Measurements from ENCODE around the gene MMP2. TPM values are rescaled to one million over a fixed set of nuclear protein-coding genes. Genes with fewer than 3 reads are reported as not detected.

MMP2 gene
- total RNA-seq, 1 experiment from 2014 or later = 0.51 TPM

- no peak for DNase-seq (ENCODE audit: low read depth)
Measured at GRCh38 chr16:55489119-55489955, 10.3 kb downstream of the MMP2 start.

GRCh38 chr16:55489956-55490265, 10.9 kb downstream of the MMP2 start:
- in situ Hi-C loops (cut with HindIII; ENCODE audit: low pct_unique_long_range_greater_than_20kb, low sequenced_read_pairs) = no loop called here
- DNase-seq (ENCODE audit: low read depth) = no peak

More at GRCh38 chr16:55489119-55489955, 10.3 kb downstream of the MMP2 start:
- in situ Hi-C loops (cut with HindIII; ENCODE audit: low pct_unique_long_range_greater_than_20kb, low sequenced_read_pairs) = no loop called here

GRCh38 chr16:55490301-55490700, 11.3 kb downstream of the MMP2 start:
- in situ Hi-C loops (cut with HindIII; ENCODE audit: low pct_unique_long_range_greater_than_20kb, low sequenced_read_pairs) = no loop called here

GRCh38 chr16:55491691-55492090, 12.7 kb downstream of the MMP2 start:
- no peak for DNase-seq (ENCODE audit: low read depth)
- in situ Hi-C loops (cut with HindIII; ENCODE audit: low pct_unique_long_range_greater_than_20kb, low sequenced_read_pairs) = no loop called here

More at GRCh38 chr16:55490301-55490700, 11.3 kb downstream of the MMP2 start:
- DNase-seq (ENCODE audit: low read depth) = no peak

GRCh38 chr16:55492756-55493380, 13.9 kb downstream of the MMP2 start:
- no peak for DNase-seq (ENCODE audit: low read depth)
- in situ Hi-C loops (cut with HindIII; ENCODE audit: low pct_unique_long_range_greater_than_20kb, low sequenced_read_pairs) = no loop called here

GRCh38 chr16:55494994-55495421, 16.0 kb downstream of the MMP2 start:
- DNase-seq (ENCODE audit: low read depth) = no peak
- in situ Hi-C loops (cut with HindIII; ENCODE audit: low pct_unique_long_range_greater_than_20kb, low sequenced_read_pairs) = no loop called here

- in situ Hi-C loops (cut with HindIII; ENCODE audit: low pct_unique_long_range_greater_than_20kb, low sequenced_read_pairs) = no loop called here
- DNase-seq (ENCODE audit: low read depth) = no peak
Measured at GRCh38 chr16:55495616-55496289, 16.8 kb downstream of the MMP2 start.

- in situ Hi-C loops (cut with HindIII; ENCODE audit: low pct_unique_long_range_greater_than_20kb, low sequenced_read_pairs) = no loop called here
- no peak for DNase-seq (ENCODE audit: low read depth)
Measured at GRCh38 chr16:55496509-55497145, 17.6 kb downstream of the MMP2 start.

GRCh38 chr16:55497558-55497957, 18.6 kb downstream of the MMP2 start:
- no peak for DNase-seq (ENCODE audit: low read depth)
- in situ Hi-C loops (cut with HindIII; ENCODE audit: low pct_unique_long_range_greater_than_20kb, low sequenced_read_pairs) = no loop called here

- DNase-seq (ENCODE audit: low read depth) = no peak
- in situ Hi-C loops (cut with HindIII; ENCODE audit: low pct_unique_long_range_greater_than_20kb, low sequenced_read_pairs) = no loop called here
Measured at GRCh38 chr16:55498101-55498500, 19.1 kb downstream of the MMP2 start.

GRCh38 chr16:55499281-55499680, 20.3 kb downstream of the MMP2 start:
- no peak for DNase-seq (ENCODE audit: low read depth)
- in situ Hi-C loops (cut with HindIII; ENCODE audit: low pct_unique_long_range_greater_than_20kb, low sequenced_read_pairs) = no loop called here

- DNase-seq (ENCODE audit: low read depth) = peak; percentile 74
- in situ Hi-C loops (cut with HindIII; ENCODE audit: low pct_unique_long_range_greater_than_20kb, low sequenced_read_pairs) = no loop called here
Measured at GRCh38 chr16:55499951-55500529, 21.0 kb downstream of the MMP2 start.

- in situ Hi-C loops (cut with HindIII; ENCODE audit: low pct_unique_long_range_greater_than_20kb, low sequenced_read_pairs) = no loop called here
- peak; percentile 24 for DNase-seq (ENCODE audit: low read depth)
Measured at GRCh38 chr16:55500530-55501011, 21.6 kb downstream of the MMP2 start.

- no peak for DNase-seq (ENCODE audit: low read depth)
- in situ Hi-C loops (cut with HindIII; ENCODE audit: low pct_unique_long_range_greater_than_20kb, low sequenced_read_pairs) = no loop called here
Measured at GRCh38 chr16:55501549-55502322, 22.7 kb downstream of the MMP2 start.

- peak; percentile 88 for DNase-seq (ENCODE audit: low read depth)
- in situ Hi-C loops (cut with HindIII; ENCODE audit: low pct_unique_long_range_greater_than_20kb, low sequenced_read_pairs) = no loop called here
Measured at GRCh38 chr16:55502801-55503366, 23.9 kb downstream of the MMP2 start.

GRCh38 chr16:55503726-55504550, 24.9 kb downstream of the MMP2 start:
- no peak for DNase-seq (ENCODE audit: low read depth)
- in situ Hi-C loops (cut with HindIII; ENCODE audit: low pct_unique_long_range_greater_than_20kb, low sequenced_read_pairs) = no loop called here
